Left colon (tissue), 2 donors: ENCODE results near the gene PTPN4. TPM values are rescaled to one million over a fixed set of nuclear protein-coding genes. Genes with fewer than 3 reads are reported as not detected.

Source experiments
- ATAC-seq: fragments of 200-7000 bp; cut with Tn5 transposase; one replicate; pipeline ENCODE4 v1.9.1; 2020; ENCODE audit warnings: mild to moderate bottlenecking, moderate library complexity
- DNase-seq, 2 donors: peaks; one replicate each; pipeline ENCODE4 v3.0.0-alpha.2; 2020
- intact Hi-C, 2 donors: fragments of 100-400 bp; cut with DNase I in 1 of 2; cut with micrococcal nuclease in 1 of 2; formaldehyde crosslinking; loops; one replicate each; pipeline versions ENCODE4 v1.11.2 to v1.14.0; 2022; cut with DNase I, micrococcal nuclease
- total RNA-seq, 2 donors: library from RNA; stranded (reverse); fragmentation: NEBNext Ultra II Directional; extraction: Animal tissue kit (Norgen Biotek cat#: 25700); gene quantifications; one replicate each; pipeline ENCODE4 v1.2.1, GENCODE V29; 2021
- donor health status: DM: no; HTN: no; CAD: no.
- donor health status: DM: yes; HTN: yes; CAD: no.

Gene PTPN4
- total RNA-seq, 2 donors from 2014 or later: 25.1 to 25.9 TPM

- intact Hi-C loops: no loop called here
- no peak for DNase-seq
- ATAC-seq: no peak
Observed at GRCh38 chr2:119728421-119728820, 31.3 kb upstream of the PTPN4 start.

- ATAC-seq: no peak
Observed at GRCh38 chr2:119730671-119731177, 29.0 kb upstream of the PTPN4 start.

GRCh38 chr2:119731983-119732382 is 27.7 kb upstream of the PTPN4 start:
- no peak for DNase-seq
- ATAC-seq: no peak
- intact Hi-C loops: no loop called here

More at GRCh38 chr2:119730671-119731177, 29.0 kb upstream of the PTPN4 start:
- no peak for DNase-seq
- intact Hi-C loops: no loop called here

GRCh38 chr2:119732601-119733164 is 27.0 kb upstream of the PTPN4 start:
- no peak for DNase-seq
- no peak for ATAC-seq
- intact Hi-C loops: no loop called here

GRCh38 chr2:119734047-119734446 is 25.7 kb upstream of the PTPN4 start:
- no peak for ATAC-seq
- no peak for DNase-seq
- intact Hi-C loops: no loop called here

GRCh38 chr2:119735565-119735964 is 24.2 kb upstream of the PTPN4 start:
- ATAC-seq (no peak), DNase-seq (no peak)
- intact Hi-C loops: no loop called here

- no peak for DNase-seq
- intact Hi-C loops: no loop called here
- no peak for ATAC-seq
Observed at GRCh38 chr2:119736021-119736420, 23.7 kb upstream of the PTPN4 start.

- DNase-seq (no peak), ATAC-seq (no peak)
- intact Hi-C loops: no loop called here
Observed at GRCh38 chr2:119739580-119740255, 20.0 kb upstream of the PTPN4 start.

GRCh38 chr2:119741001-119741400 is 18.7 kb upstream of the PTPN4 start:
- intact Hi-C loops: no loop called here
- DNase-seq (no peak), ATAC-seq (no peak)

- intact Hi-C loops: no loop called here
- ATAC-seq (no peak), DNase-seq (no peak)
Observed at GRCh38 chr2:119741868-119742267, 17.9 kb upstream of the PTPN4 start.

GRCh38 chr2:119744335-119744939 is 15.3 kb upstream of the PTPN4 start:
- ATAC-seq (peak; percentile 52), DNase-seq (no peak)
- intact Hi-C loops: no loop called here

GRCh38 chr2:119745566-119745965 is 14.2 kb upstream of the PTPN4 start:
- intact Hi-C loops: no loop called here
- ATAC-seq: no peak
- DNase-seq: no peak

GRCh38 chr2:119746836-119747686 is 12.7 kb upstream of the PTPN4 start:
- intact Hi-C loops: no loop called here
- ATAC-seq (no peak), DNase-seq (no peak)

GRCh38 chr2:119748135-119748534 is 11.6 kb upstream of the PTPN4 start:
- DNase-seq (no peak), ATAC-seq (no peak)
- intact Hi-C loops: no loop called here

GRCh38 chr2:119749477-119750012 is 10.2 kb upstream of the PTPN4 start:
- intact Hi-C loops: loop anchor here in 1 of 2 donors (5.0 kb wide), 1 partner anchor 78 kb away; no protein-coding TSS in a partner anchor
- ATAC-seq (no peak), DNase-seq (no peak)

GRCh38 chr2:119751706-119752105 is 8.0 kb upstream of the PTPN4 start:
- no peak for ATAC-seq
- intact Hi-C loops: loop anchor here in 1 of 2 donors (5.0 kb wide), 1 partner anchor 76 kb away; no protein-coding TSS in a partner anchor
- no peak for DNase-seq

- ATAC-seq (peak; percentile 80), DNase-seq (no peak)
- intact Hi-C loops: loop anchor here in 1 of 2 donors (5.0 kb wide), 1 partner anchor 74 kb away; no protein-coding TSS in a partner anchor
Observed at GRCh38 chr2:119753041-119753929, 6.4 kb upstream of the PTPN4 start.

- intact Hi-C loops: loop anchor here in 1 of 2 donors (5.0 kb wide), 1 partner anchor 73 kb away; no protein-coding TSS in a partner anchor
- ATAC-seq: no peak
Observed at GRCh38 chr2:119753930-119754321, 5.8 kb upstream of the PTPN4 start.

More at GRCh38 chr2:119753930-119754321, 5.8 kb upstream of the PTPN4 start:
- DNase-seq: no peak
